IPS-18c (cell line): ENCODE data around the gene SNAPC4.
A peak's percentile ranks its signal among the peaks of the same experiment; 100 is the strongest.

Source experiments
- H3K4me3 ChIP-seq: 2 replicates; pipeline ENCODE4 v1.7.0; 2013; ENCODE audit warnings: low read depth, mild to moderate bottlenecking, low read length, moderate library complexity; ENCODE audit not compliant: insufficient read depth
- H3K9me3 ChIP-seq: one replicate; pipeline ENCODE4 v1.6.1; 2013; ENCODE audit warnings: mild to moderate bottlenecking, low read length, moderate library complexity; ENCODE audit not compliant: control insufficient read depth, insufficient read depth

SNAPC4 gene, protein sequence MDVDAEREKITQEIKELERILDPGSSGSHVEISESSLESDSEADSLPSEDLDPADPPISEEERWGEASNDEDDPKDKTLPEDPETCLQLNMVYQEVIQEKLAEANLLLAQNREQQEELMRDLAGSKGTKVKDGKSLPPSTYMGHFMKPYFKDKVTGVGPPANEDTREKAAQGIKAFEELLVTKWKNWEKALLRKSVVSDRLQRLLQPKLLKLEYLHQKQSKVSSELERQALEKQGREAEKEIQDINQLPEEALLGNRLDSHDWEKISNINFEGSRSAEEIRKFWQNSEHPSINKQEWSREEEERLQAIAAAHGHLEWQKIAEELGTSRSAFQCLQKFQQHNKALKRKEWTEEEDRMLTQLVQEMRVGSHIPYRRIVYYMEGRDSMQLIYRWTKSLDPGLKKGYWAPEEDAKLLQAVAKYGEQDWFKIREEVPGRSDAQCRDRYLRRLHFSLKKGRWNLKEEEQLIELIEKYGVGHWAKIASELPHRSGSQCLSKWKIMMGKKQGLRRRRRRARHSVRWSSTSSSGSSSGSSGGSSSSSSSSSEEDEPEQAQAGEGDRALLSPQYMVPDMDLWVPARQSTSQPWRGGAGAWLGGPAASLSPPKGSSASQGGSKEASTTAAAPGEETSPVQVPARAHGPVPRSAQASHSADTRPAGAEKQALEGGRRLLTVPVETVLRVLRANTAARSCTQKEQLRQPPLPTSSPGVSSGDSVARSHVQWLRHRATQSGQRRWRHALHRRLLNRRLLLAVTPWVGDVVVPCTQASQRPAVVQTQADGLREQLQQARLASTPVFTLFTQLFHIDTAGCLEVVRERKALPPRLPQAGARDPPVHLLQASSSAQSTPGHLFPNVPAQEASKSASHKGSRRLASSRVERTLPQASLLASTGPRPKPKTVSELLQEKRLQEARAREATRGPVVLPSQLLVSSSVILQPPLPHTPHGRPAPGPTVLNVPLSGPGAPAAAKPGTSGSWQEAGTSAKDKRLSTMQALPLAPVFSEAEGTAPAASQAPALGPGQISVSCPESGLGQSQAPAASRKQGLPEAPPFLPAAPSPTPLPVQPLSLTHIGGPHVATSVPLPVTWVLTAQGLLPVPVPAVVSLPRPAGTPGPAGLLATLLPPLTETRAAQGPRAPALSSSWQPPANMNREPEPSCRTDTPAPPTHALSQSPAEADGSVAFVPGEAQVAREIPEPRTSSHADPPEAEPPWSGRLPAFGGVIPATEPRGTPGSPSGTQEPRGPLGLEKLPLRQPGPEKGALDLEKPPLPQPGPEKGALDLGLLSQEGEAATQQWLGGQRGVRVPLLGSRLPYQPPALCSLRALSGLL (N-terminal part only)

DNA sequence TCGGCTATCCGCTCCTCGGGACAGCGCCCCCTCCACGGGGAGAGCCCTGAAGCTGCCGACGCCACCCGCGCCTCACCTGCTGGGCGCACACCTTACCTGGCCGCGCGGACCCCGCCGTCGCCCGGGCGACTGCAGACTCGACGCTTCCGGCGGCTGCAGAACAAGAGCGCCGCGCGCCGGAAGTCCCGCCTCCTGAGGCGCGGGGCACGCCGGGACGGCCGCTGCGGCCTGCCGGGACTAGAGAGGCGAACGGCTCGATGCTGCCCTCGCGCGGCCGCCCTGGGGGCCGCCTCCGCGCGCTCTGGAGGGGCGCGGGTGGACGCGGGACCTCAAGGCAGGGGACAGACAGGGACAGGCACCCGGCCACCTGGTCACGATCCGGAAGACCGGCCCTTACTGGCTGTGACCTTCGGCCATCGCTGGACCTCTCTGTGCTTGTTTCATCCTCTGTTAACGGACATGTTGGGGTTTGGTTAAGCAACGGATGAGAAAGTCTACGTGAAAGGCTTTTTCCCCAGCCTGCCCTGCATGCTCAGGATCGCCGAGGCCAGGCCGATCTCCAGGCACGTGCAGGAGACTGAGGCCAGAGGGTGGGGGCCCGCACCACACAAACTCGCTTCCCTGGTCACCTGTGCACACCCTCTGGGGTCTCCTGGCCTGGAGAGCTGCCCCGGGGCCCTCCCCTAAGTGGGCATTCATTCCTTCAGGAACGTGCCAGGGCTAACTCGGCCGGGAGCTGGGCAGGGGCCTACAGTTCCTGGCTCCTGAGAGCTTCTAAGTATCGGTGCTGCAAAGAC lies at the start of gene SNAPC4:
TSS of gene SNAPC4 (minus strand) at position 133 of the 797 bp plus-strand sequence. CDS start 1,742 bp downstream, outside the sequence.
- Histone ChIP-seq H3K9me3 (no peaks in the 10 kb centered on the region), H3K4me3 (peak within 1 kb of the TSS; percentile 87)

DNA sequence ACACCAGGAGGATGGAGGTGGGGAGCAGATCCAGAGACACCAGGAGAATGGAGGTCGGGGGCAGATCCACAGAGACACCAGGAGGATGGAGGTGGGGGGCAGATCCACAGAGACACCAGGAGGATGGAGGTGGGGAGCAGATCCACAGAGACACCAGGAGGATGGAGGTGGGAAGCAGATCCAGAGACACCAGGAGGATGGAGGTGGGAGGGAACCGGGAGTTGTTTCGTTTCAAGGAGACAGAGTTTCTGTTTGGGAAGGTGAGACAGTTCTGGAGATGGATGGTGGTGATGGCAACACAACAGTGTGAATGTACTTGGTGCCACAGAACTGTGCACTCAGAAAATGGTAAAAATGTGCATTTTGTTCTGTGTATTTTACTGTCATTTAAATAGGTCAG lies 48.7 kb upstream of the SNAPC4 start:
- Histone ChIP-seq H3K9me3 (no peaks in the 10 kb centered on the region), H3K4me3 (no peak overlapping the region)

DNA sequence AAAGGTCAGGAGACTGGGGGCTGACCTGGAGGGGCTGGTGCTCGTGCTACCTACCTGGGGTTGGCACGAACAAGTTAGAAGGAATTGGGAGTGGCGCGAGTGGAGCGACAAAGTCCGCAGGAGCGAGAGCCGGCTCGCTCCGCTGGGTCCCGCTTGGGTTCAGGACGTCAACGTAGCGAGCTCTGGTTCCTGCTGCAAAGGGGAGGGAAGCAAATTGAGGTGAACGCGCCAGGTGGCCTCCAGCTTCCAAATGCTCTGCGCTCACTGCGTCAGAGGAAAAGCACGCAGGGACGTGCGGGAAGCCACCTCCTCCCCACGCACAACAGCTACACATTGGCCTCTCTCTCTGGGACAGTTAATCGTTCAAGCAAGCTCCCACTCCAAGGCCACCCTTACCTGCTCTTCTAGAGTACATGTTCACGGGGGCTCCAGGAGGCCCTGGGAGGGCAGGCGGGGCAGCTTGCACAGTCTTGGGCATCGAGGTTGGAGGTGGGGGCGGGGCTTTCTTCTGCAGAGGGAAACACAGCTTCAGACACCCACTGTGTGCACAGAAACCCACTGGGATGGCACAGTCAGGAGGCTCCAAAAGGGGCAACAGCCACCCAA lies 47.3 kb upstream of the SNAPC4 start:
- H3K9me3 ChIP-seq, result no peaks in the 10 kb centered on the region
- no peak overlapping the region for H3K4me3 ChIP-seq

DNA sequence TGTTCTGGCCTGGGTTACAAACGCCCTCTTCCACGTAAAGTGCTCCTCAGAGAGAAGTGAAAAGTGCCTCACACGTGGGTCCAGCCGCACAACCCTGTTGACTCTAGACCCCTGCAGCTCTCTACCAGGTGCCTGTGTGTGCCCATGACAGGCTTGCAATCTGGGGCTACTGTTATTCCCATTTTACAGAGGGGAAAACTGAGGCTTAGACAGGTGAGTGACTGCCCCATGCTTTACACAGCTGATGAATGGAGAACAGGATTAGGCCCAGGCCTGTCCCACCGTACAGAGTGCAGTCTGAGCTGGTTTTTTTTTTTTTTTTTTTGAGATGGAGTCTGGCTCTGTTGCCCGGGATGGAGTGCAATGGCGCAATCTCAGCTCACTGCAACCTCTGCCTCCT lies 45.8 kb upstream of the SNAPC4 start:
- no peak overlapping the region for H3K4me3 ChIP-seq
- H3K9me3 ChIP-seq, result no peaks in the 10 kb centered on the region

DNA sequence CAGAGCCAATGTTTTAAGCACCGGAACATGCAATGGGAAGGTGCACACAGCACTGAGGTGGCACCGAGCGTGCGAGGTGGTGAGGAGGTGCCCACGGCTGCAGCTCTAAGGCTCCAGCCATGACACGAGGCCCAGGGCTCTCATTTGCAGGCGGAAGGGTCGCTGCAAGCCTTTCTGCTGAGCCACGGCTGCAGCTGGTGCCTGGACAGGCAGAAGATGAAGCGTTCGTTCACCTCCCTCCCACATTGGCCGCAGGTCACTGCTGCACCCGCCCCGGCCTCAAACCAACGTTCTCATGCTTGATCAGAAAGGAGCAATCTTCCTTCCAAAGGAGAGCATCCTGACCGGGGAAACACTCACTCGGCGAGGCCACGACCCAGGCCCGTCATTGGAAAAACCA lies 44.1 kb upstream of the SNAPC4 start:
- H3K4me3 ChIP-seq, result no peak overlapping the region
- no peaks in the 10 kb centered on the region for H3K9me3 ChIP-seq

DNA sequence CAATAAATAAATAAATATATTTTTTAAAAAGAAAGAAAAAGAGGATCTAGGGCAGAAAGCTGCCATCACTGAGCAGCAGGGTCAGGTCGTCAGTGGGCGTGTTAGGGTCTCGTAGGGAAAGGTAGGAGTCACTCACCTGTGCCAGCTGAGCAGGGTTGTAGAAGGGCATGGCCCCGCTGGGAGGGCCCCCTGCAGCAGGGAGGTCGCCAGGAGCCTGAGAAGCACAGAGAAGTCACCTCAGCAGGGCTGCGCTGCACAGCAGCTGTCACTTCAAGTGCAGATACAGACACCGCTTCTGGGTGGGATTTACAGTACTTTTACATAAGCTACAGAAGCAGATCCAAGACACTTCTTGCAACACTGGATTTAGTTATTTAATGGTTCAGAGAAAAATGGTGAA lies 43.7 kb upstream of the SNAPC4 start:
- no peaks in the 10 kb centered on the region for H3K9me3 ChIP-seq
- no peak overlapping the region for H3K4me3 ChIP-seq

DNA sequence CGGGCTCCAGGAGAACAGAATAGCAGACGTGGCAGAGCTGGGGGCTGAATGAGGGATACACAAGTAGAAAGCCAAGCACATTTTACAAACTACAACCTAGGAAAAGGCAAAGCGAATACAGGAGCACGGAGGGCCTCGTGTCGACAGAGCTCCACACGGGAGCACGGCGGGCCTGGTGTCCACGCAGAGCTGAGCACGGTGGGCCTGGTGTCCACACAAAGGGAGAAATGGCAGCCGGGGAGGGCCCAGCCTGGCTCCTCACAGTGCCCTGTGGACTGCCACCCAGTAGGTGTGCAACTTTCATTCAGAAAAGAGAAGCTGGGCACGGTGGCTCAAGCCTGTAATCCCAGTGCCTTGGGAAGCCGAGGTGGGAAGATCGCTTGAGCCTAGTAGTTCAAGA lies 43.1 kb upstream of the SNAPC4 start:
- Histone ChIP-seq H3K9me3 (no peaks in the 10 kb centered on the region), H3K4me3 (no peak overlapping the region)

DNA sequence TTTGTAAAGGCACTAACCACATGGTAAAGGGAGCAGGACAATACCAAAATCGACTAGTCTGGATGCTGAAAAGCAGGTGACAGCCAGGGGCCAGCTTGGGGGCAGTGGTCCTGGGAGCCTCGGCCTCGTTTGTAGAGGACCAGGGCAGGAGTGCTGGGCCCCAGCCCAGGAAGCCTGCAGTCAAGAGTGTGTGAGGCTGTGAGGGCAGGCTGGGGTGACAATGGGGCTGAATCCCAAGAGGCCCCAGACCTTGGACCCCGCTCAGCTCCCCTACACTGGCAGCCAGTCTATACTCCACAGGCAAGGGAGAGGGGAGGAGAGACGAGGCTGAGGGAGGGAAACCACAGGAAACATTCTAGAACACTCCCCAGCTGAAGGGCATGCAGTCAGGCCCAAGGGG lies 42.3 kb upstream of the SNAPC4 start:
- Histone ChIP-seq H3K4me3 (no peak overlapping the region), H3K9me3 (no peaks in the 10 kb centered on the region)

DNA sequence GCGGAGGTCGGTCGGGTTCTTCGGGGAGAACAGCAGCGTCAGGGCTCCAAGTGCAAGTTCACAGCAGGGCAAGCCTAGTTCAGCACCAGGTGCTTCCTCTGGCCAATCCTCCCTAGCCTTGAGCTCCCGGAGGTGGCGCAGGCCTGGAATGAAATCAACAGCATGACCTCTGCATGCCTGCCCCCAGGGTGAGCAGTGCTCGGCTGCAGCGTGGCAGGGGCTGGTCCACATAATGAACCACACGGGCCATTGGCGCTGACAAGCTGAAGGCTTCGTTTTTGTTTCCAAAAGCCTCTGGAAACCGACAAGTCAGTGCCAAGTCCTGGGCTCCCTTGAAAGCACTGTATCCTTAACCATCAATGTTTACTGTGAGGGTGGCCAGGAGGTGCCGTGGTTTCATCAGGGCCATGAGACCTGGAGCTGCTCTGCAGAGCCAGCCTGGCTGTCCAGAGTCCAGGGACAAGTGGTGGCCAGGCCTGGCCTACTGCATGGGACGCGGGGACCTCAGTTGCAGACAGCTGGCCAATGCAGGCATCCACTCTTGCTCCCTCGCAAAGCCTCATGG lies 41.8 kb upstream of the SNAPC4 start:
- Histone ChIP-seq H3K4me3 (no peak overlapping the region), H3K9me3 (no peaks in the 10 kb centered on the region)

DNA sequence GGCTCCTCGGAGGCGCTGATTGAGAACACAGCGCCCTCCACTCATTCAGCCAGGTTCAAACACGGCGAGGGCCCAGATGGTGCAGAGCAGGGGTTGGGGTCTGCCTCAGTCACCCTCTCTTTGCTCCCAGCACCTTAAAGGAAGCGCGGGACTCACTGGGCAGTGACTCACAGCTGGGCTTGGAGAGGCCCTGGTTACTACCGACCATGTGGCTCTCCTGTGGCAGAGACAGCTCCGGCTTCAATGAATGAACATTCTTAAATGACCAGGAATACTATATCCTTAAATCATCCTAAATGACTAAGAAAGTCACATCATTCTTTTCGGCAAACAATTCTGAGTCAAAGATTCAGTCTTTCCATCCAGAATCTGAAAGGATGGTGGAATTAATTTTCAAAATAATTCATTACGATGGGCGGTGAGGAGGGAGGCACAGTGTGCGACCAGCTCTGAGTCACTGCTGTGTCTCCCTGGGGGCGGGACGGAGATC lies 41.3 kb upstream of the SNAPC4 start:
- H3K4me3 ChIP-seq, result no peak overlapping the region
- H3K9me3 ChIP-seq, result no peaks in the 10 kb centered on the region

DNA sequence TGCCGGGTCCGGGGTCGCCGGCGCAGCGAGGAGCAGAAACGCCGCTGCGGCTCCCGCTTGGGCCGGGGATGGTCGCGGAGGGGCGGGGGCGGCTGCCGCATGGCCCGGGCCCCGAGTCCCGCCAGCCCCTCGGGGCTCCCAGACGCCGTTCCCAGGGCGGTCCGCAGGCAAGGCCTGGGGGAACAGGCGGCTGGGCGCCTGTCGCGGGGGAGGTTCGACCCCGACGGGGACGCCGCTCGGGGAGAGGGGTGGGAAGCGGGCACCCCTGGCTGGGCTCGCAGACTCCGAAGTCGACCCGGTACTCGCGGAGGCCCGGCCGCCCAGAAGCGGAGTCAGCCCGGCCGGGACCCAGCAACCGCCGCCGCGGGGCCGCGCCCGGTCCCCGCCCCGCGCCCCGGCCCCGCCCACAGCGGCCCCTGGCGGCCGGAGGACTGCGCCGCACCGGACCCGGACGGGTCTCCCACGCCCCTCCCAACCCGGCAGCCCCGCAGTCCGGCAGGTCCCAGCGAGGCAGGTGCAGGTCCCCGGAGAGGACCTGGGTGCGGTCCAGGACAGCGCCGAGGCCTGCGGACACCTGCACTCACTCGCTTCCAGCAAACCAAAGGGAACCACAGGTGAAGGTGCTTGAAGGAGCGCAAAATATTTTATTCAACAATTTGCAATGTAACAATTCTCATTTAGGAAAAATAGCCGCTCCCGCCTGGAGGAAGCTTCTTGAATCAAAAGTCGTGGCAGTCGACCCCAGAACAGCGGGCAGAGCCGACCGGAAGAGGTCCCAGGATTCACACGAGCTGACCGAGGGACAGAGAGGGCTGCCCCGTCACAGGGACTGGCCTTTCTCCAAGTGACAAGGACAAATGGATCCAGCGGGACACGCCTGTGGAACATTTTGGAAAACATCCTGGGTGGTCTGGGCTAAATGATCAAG lies 39.8 kb upstream of the SNAPC4 start, which contains the start of gene INPP5E:
TSS of gene INPP5E (minus strand) at position 365 of the 928 bp plus-strand sequence. CDS start 426 bp downstream, outside the sequence.
- no peaks in the 10 kb centered on the region for H3K9me3 ChIP-seq

DNA sequence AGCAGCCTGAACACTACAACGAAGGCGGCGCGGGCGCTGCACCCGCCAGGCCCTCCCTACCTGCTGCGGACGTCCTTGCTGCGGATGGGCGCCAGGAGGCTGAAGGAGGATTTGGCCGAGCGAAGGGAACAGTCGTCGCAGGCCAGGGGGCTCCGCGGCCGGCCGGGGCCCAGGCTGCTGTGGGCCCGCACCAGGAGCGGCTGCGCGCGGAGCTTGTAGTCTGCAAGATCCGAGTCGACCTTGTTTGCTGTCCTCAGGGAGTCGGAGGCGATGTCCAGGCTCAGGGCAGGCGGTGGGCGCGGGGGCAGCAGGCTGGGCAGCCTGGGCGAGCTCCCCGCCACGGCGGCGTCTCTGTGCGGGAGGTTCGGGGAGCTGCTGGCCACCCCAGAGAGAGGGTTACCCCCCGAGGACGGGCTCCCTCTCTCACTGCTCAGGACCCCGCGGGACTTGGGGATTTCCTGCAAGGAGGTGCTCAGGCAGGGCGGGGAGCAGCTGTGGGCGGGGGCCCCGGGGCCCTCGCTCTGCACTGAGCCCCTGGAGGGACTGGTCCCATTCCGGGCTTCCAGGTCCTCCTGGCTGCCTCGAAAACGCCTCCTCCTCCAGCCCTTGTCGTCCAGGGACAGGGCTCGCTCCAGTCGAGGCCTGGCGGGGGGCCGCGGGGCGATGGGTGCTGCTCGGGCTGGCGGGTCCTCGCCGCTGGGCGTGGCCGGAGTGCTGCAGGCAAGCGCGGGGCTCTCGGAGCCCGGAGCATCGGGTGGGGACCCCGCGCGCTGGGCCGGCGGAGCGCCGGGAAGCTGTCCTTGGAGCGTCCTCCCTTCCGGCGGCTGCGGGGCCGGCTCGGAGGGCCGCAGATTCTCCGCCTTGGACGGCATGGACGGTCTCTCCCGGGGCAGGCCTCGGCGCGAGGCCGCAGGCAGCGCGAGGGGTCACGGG lies 38.8 kb upstream of the SNAPC4 start:
- peak overlapping the region; percentile 75 for H3K4me3 ChIP-seq
- H3K9me3 ChIP-seq, result no peaks in the 10 kb centered on the region

More for the DNA sequence above, 39.8 kb upstream of the SNAPC4 start, which contains the start of gene INPP5E:
- H3K4me3 ChIP-seq, result peak within 1 kb of the TSS; percentile 75

DNA sequence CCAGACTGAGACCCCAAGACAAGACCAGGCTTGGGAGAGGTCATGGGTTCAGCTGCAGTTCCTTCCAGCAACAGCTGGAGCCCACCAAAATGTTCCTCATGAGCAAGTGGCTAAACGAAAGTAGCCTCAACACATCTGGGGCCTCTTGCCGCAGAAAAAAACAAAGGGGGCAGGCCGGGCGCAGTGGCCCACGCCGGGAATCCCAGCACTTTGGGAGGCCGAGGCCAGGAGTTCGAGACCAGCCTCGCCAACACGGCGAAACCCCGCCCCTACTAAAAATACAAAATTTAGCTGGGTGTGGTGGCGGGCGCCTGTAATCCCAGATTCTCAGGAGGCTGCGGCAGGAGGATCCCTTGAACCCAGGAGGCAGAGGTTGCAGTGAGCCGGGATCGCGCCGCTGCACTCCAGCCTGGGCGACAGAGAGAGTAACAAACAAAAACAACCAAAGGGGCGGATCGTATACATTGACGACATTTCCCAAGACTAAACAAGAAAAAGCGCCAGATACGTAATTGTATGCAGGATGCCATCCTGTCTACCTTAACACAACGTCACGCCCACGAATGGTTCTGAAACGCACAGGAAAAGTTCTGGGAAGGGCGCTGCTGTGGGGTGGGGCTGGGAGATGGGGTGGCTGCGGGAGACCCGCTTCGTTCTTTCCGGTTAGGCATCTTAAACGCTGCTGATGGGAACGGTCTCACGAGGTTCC lies 38.0 kb upstream of the SNAPC4 start:
- Histone ChIP-seq H3K9me3 (no peaks in the 10 kb centered on the region), H3K4me3 (peak overlapping the region; percentile 75)
